Endodermal cell (in vitro differentiated cells): Measurements from ENCODE around the gene TECTA. TPM values are rescaled to one million over a fixed set of nuclear protein-coding genes. Genes with fewer than 3 reads are reported as not detected.

ENCODE experiments used
- DNase-seq: peaks from one replicate; pipeline ENCODE4 v3.0.0-alpha.2; 2017
- H3K27ac ChIP-seq: 2 replicates; pipeline ENCODE4 v1.5.1; 2013; ENCODE audit warnings: mild to moderate bottlenecking, low read depth, low read length, moderate library complexity
- H3K27me3 ChIP-seq: 2 replicates; pipeline ENCODE4 v1.6.1; 2013; ENCODE audit warnings: mild to moderate bottlenecking, low read length, moderate library complexity; ENCODE audit not compliant: insufficient read depth, control insufficient read depth, poor library complexity, severe bottlenecking
- H3K36me3 ChIP-seq: 2 replicates; pipeline ENCODE4 v1.7.0; 2013; ENCODE audit warnings: mild to moderate bottlenecking, low read length, moderate library complexity; ENCODE audit not compliant: control insufficient read depth, insufficient read depth
- H3K4me1 ChIP-seq: one replicate; pipeline ENCODE4 v1.7.0; 2013; ENCODE audit warnings: low read length; ENCODE audit not compliant: control insufficient read depth, insufficient read depth
- H3K4me3 ChIP-seq: 2 replicates; pipeline ENCODE4 v1.5.1; 2013; ENCODE audit warnings: mild to moderate bottlenecking, low read length, moderate library complexity
- H3K9ac ChIP-seq: 2 replicates; pipeline ENCODE4 v1.6.1; 2013; ENCODE audit warnings: mild to moderate bottlenecking, low read length, moderate library complexity; ENCODE audit not compliant: poor library complexity, severe bottlenecking; ENCODE audit errors: extremely low read depth
- H3K9me3 ChIP-seq: 2 replicates; pipeline ENCODE4 v1.6.1; 2013; ENCODE audit warnings: mild to moderate bottlenecking, low read length, moderate library complexity; ENCODE audit not compliant: control insufficient read depth
- H3K27ac Mint-ChIP-seq: 2 replicates; pipeline ENCODE4 v1.8.0; 2020; ENCODE audit warnings: mixed read lengths
- H3K27me3 Mint-ChIP-seq: 2 replicates; pipeline ENCODE4 v1.8.0; 2021; ENCODE audit warnings: mild to moderate bottlenecking, mixed read lengths; ENCODE audit not compliant: insufficient read depth
- H3K36me3 Mint-ChIP-seq: 2 replicates; pipeline ENCODE4 v1.8.0; 2020; ENCODE audit warnings: low read depth, mixed read lengths
- H3K4me1 Mint-ChIP-seq: 2 replicates; pipeline ENCODE4 v1.8.0; 2020; ENCODE audit warnings: mixed read lengths
- H3K4me3 Mint-ChIP-seq: 2 replicates; pipeline ENCODE4 v1.8.0; 2020; ENCODE audit warnings: mild to moderate bottlenecking, moderate library complexity, mixed read lengths
- H3K9me3 Mint-ChIP-seq: 2 replicates; pipeline ENCODE4 v1.8.0; 2020; ENCODE audit warnings: mild to moderate bottlenecking, mixed read lengths
- CTCF ChIP-seq: fragments of 200-600 bp; sonication (generic); conservative IDR thresholded peaks from 2 replicates; pipeline ENCODE4 v1.5.0; 2021; ENCODE audit warnings: antibody characterized with exemption, mild to moderate bottlenecking
- WGBS, 2 experiments: methylation state at CpG; one replicate each; pipeline versions ENCODE4 v1.1.5 to v1.1.7; 2013; ENCODE audit warnings: missing lambda C conversion rate in 2 of 2, mixed read lengths in 1 of 2; ENCODE audit not compliant: insufficient coverage in 1 of 2, insufficient read length in 1 of 2; 5-methylcytosine and 5-hydroxymethylcytosine counted together
- total RNA-seq, 2 donors: library from RNA; stranded (reverse); fragmentation: NEBNext Ultra II Directional in 1 of 2; extraction: Animal tissue kit (Norgen Biotek cat#: 25700) in 1 of 2; gene quantifications; 2 replicates in 1 of 2; 3 replicates in 1 of 2; pipeline ENCODE4 v1.2.1, GENCODE V29; 2021

The TECTA gene
- total RNA-seq, 2 donors from 2014 or later: 1.4 to 2.2 TPM

- no peaks in the 10 kb centered on the region for H3K27me3 Mint-ChIP-seq
- Histone ChIP-seq H3K27me3 (no peaks in the 10 kb centered on the region), H3K36me3 (no peaks in the 10 kb centered on the region), H3K27ac (no peak overlapping the region), H3K9ac (no peak overlapping the region), H3K4me3 (no peak overlapping the region), H3K4me1 (no peaks in the 10 kb centered on the region), H3K9me3 (no peaks in the 10 kb centered on the region)
- no peak overlapping the region for H3K27ac Mint-ChIP-seq
- H3K4me1 Mint-ChIP-seq: peaks cover 8% of the 10 kb centered on the region
- H3K4me3 Mint-ChIP-seq: no peak overlapping the region
- DNase-seq: no peak
- no peaks in the 10 kb centered on the region for H3K9me3 Mint-ChIP-seq
- TF ChIP-seq CTCF: no peak
- H3K36me3 Mint-ChIP-seq: no peaks in the 10 kb centered on the region
- 92 to 93% methylated on average over 3 to 4 of the region's 4 CpGs for WGBS, 2 experiments
These were observed 1.7 kb upstream of the TECTA start for GRCh38 chr11:121099364-121099763.

DNA sequence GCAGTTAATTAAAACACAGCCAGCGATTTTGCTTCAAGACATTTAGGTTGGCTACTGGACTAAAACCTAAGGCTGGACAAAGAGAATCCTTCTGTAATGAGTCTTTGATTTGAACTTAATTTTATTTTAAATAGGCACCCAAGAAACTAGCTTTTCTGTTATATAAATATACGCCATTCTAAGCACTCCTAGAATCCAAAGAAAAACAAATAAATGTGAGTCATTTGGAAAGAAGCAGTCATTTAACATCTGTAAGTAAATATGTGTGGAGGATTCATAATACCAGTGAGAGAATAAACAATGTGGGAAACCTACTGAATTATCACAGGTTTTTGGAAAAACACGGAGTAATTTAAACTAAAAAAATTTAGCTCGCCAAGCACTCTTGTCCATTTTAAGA lies 1.2 kb upstream of the TECTA start:
- Mint-ChIP-seq H3K27me3 (no peaks in the 10 kb centered on the region), H3K9me3 (no peaks in the 10 kb centered on the region), H3K36me3 (no peaks in the 10 kb centered on the region), H3K27ac (no peak overlapping the region), H3K4me1 (peaks cover 8% of the 10 kb centered on the region), H3K4me3 (no peak overlapping the region)
- Histone ChIP-seq H3K27ac (no peak overlapping the region), H3K9ac (no peak overlapping the region), H3K36me3 (no peaks in the 10 kb centered on the region), H3K27me3 (no peaks in the 10 kb centered on the region), H3K4me3 (no peak overlapping the region), H3K9me3 (no peaks in the 10 kb centered on the region), H3K4me1 (no peaks in the 10 kb centered on the region)
- DNase-seq: no peak
- no peak for TF ChIP-seq CTCF
- WGBS, 2 experiments: 87 to 100% methylated on average over 2 to 3 of the region's 4 CpGs

- peak; percentile 80 for TF ChIP-seq CTCF
- Mint-ChIP-seq H3K27me3 (no peaks in the 10 kb centered on the region), H3K36me3 (no peaks in the 10 kb centered on the region), H3K27ac (no peak overlapping the region), H3K4me1 (peaks cover 8% of the 10 kb centered on the region), H3K4me3 (no peak overlapping the region), H3K9me3 (no peaks in the 10 kb centered on the region)
- H3K36me3 ChIP-seq: no peaks in the 10 kb centered on the region
- no peaks in the 10 kb centered on the region for H3K27me3 ChIP-seq
- no peak overlapping the region for H3K4me3 ChIP-seq
- no peaks in the 10 kb centered on the region for H3K4me1 ChIP-seq
- DNase-seq: peak; percentile 77
- H3K27ac ChIP-seq: no peak overlapping the region
- WGBS, 2 experiments: 87 to 100% methylated on average over 5 to 9 of the region's 9 CpGs
- no peak overlapping the region for H3K9ac ChIP-seq
- no peaks in the 10 kb centered on the region for H3K9me3 ChIP-seq
These were observed 3.3 kb downstream of the TECTA start for GRCh38 chr11:121104312-121104762.
